GM12873 (cell line): ENCODE results near the gene SPTSSB.

ENCODE experiments used
- TF ChIP-seq, protein P1 (sequence below): IDR thresholded peaks from 2 replicates; pipeline ENCODE4 v1.5.1; 2012; ENCODE audit warnings: low read depth, mild to moderate bottlenecking, moderate library complexity, low read length, control low read depth; ENCODE audit not compliant: insufficient read depth; ENCODE audit errors: missing control alignments

SPTSSB gene, protein sequence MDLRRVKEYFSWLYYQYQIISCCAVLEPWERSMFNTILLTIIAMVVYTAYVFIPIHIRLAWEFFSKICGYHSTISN

DNA sequence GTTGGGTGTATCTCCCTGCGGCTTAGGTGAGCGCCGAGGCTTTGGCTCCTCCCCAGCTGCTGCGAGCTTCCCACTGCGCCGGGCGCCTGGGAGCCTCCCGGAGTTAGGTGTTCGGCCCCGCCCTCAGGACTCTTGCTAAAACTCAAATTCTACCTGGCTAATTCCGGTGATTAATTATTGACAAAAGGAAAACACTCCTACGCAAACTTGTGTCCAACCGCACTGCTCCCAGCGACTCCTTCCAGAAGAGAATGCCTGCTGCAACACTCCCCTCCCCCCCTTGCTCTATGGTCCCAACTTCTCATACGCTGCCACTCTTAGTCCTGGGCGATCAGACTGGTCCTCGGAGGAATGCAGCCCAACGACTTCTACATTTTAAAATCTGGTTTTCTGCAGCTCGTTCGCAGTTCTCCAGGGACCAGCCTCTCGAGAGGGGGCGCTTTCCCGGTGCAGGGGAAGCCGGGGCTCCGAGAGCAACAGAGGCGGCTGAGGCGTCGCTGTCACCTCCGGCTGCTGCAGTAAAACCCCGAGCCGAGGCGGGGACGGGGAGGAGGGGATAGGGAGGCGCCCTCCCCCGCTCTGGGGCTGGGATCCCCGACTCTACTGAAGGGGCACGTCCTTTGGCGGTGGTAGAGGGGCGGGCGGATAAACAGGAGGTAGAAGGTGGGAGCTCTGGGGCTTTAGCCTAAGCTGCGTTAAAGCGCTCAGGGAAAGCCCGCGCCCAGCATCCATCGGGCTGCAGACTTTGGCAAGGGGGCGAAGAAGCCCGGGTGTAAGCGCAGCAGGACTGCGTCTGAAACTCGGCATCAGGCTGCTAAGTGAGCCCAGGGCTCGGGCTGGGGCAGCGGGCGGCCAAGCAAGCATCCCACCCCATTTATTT lies at the start of gene SPTSSB:
TSS of gene SPTSSB (minus strand) at position 77 of the 880 bp plus-strand sequence. CDS start 25,194 bp downstream, outside the sequence.
- TF ChIP-seq, protein P1, sequence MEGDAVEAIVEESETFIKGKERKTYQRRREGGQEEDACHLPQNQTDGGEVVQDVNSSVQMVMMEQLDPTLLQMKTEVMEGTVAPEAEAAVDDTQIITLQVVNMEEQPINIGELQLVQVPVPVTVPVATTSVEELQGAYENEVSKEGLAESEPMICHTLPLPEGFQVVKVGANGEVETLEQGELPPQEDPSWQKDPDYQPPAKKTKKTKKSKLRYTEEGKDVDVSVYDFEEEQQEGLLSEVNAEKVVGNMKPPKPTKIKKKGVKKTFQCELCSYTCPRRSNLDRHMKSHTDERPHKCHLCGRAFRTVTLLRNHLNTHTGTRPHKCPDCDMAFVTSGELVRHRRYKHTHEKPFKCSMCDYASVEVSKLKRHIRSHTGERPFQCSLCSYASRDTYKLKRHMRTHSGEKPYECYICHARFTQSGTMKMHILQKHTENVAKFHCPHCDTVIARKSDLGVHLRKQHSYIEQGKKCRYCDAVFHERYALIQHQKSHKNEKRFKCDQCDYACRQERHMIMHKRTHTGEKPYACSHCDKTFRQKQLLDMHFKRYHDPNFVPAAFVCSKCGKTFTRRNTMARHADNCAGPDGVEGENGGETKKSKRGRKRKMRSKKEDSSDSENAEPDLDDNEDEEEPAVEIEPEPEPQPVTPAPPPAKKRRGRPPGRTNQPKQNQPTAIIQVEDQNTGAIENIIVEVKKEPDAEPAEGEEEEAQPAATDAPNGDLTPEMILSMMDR, result peak; percentile 26

DNA sequence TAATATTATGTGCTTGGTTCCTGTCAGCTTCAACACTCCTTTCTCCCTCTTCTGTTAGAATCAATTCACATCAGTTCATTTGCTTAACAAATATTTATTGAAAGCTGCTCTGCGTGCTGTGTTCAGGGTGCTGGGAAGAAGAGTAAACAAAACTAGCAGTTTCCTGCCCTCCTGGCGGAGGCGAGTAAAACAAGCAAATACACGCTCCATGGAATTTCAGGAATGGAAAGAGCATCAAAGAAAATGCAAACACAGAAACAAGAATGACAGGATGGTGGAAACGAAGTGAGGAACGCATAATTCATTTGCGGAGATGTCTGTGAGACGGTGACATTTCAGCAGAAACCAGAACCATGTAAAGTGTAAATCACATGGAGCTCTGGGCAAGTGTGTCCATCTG lies 49.4 kb upstream of the SPTSSB start:
- TF ChIP-seq, protein P1, result no peak

DNA sequence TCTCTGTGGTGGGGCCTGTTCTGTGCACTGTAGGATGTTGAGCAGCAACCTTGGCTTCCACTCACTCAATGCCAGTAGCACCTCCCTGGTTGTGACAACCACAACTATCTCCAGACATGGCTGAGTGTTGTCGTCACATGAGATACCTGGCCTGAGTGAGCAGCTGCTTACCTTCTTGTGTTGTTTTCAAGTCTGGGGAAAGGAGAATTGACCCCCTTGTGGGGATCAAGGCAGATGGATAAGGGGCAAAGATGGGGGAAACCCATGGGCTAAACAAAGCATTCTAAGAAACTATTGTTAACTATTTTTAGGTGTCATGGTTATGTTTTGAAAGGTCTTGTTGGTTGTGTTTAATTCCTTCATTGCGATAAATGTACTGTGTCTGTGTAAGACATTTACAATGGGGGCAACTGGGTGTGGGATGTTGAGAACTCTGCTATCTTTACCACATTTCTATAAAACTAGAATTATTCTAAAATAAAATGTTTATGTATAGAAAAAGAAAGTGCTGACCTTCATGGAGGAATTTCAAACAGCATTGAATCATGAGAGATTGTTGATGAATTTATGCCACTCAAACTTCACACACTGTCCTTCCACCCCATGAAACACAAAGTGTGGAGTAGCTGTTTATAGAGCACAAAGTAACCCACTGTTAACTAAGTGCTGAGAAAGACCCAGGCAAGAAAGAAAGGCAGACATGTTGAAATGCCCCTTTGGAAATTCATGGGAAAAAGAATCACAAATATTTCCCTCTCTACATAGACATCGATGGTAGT lies 48.4 kb upstream of the SPTSSB start:
- TF ChIP-seq, protein P1, result no peak

DNA sequence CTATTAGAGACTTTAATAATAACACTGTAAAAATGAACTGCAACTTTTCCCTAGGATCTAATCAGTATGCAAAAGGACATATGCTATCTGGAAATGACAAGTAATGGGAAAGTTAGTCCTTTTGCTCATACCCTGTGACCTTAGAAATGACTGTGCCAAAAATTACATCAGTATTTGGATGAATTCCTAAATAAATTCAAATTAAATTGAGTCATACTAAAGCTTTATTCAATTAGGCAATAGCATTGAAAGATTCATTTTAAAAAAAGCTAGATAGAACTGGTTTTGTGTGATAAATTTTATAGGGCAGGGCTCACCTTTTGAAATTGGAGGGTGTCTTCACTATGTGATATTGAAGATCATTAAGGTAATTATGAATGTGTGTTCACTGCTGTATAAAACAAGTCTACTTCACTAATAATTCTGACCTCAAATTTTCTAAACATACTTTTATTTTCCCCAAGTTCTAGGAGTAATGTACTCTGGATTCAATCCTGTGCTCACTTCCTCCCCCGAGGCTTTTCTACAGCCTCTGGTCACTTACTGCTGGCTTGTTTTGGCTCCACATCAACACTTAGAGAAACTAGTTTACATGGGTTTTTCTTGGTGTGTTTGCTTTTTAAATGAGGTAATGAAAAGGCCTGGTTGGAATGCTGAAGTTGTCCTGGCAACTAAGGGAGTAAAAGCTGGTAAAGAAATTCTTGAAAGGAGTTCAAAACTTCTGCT lies 44.4 kb upstream of the SPTSSB start:
- TF ChIP-seq, protein P1, result no peak

DNA sequence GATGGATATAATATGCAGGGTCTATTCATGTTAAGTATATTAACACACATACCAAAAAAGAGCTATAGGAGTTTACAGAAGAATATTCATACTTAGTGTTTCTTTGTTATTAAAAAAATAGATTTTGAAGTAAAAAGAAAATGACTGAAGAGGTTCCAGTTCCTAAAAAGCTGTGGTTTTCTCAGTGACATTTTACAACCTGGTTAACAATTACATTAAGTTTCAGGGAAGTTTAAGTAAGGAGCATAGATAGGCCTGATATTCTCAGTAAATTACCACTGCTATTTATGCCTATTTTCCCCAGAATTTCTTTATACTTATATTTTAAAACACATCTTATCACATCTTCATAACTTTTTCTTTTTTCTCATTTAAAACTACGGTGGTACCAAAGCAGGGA lies 43.6 kb upstream of the SPTSSB start:
- TF ChIP-seq, protein P1, result no peak

DNA sequence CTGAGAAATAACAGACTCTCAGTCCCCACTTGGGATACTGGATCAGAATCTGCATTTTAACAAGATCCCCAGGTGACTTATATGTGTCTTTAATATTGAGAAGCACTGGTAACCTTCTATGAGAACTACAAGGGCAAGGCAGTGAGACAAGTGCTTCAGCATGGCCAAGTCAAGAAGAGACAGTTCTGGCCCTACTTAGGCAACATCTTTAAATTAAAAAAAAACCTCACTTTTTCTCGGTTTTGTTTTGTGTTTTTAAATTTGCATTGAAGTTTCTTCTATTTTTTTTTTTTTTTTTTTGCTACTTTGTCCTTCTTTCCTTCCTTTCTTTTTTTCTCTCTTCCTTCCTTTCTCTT lies 42.5 kb upstream of the SPTSSB start:
- TF ChIP-seq, protein P1, result no peak
